DOHH2 (cell line): ENCODE data around the gene YTHDF2.

ENCODE experiments used
- H3F3A ChIP-seq: fragments of 200-600 bp; sonication (generic), shearing (Covaris generic); 2 replicates; pipeline ENCODE4 v1.6.0; 2016; ENCODE audit warnings: antibody characterized with exemption, mild to moderate bottlenecking; ENCODE audit not compliant: control insufficient read depth, insufficient read depth
- H3K27ac ChIP-seq: fragments of 200-600 bp; sonication (generic); 2 replicates; pipeline ENCODE4 v1.5.1; 2014; ENCODE audit warnings: low read depth, mild to moderate bottlenecking, low read length, moderate library complexity
- H3K27me3 ChIP-seq: fragments of 200-600 bp; sonication (generic); 2 replicates; pipeline ENCODE4 v1.6.1; 2014; ENCODE audit warnings: mild to moderate bottlenecking, low read length, mixed read lengths; ENCODE audit not compliant: control insufficient read depth
- H3K36me3 ChIP-seq: fragments of 200-600 bp; sonication (generic); 2 replicates; pipeline ENCODE4 v1.6.1; 2014; ENCODE audit warnings: mild to moderate bottlenecking, low read length, moderate library complexity, mixed read lengths; ENCODE audit not compliant: control insufficient read depth
- H3K4me1 ChIP-seq: fragments of 200-600 bp; sonication (generic); 2 replicates; pipeline ENCODE4 v1.6.1; 2014; ENCODE audit warnings: mild to moderate bottlenecking, low read length, mixed read lengths; ENCODE audit not compliant: control insufficient read depth
- H3K4me2 ChIP-seq: fragments of 200-600 bp; sonication (generic); 2 replicates; pipeline ENCODE4 v1.6.0; 2014; ENCODE audit warnings: mild to moderate bottlenecking, low read length, moderate library complexity
- H3K4me3 ChIP-seq: fragments of 200-600 bp; sonication (generic); 2 replicates; pipeline ENCODE4 v1.5.1; 2014; ENCODE audit warnings: mild to moderate bottlenecking, low read length, mixed read lengths
- H3K79me2 ChIP-seq: fragments of 200-600 bp; sonication (generic); 2 replicates; pipeline ENCODE4 v1.6.1; 2014; ENCODE audit warnings: mild to moderate bottlenecking, low read length, mixed read lengths; ENCODE audit not compliant: control insufficient read depth
- H3K9me2 ChIP-seq: fragments of 200-600 bp; sonication (generic); replicated peaks from 2 replicates; pipeline ENCODE4 v1.6.1; 2014; ENCODE audit warnings: mild to moderate bottlenecking, low read length, mixed read lengths; ENCODE audit not compliant: control insufficient read depth
- H3K9me3 ChIP-seq: fragments of 200-600 bp; sonication (generic); 2 replicates; pipeline ENCODE4 v1.6.1; 2014; ENCODE audit warnings: antibody characterized with exemption, low read length, mixed read lengths; ENCODE audit not compliant: control insufficient read depth, insufficient read depth
- H4K20me1 ChIP-seq: fragments of 200-600 bp; sonication (generic); 2 replicates; pipeline ENCODE4 v1.6.0; 2014; ENCODE audit warnings: low read depth, mild to moderate bottlenecking, antibody characterized with exemption, low read length, moderate library complexity; ENCODE audit not compliant: control insufficient read depth, insufficient read depth
- EZH2phosphoT487 ChIP-seq: fragments of 200-600 bp; sonication (generic); IDR thresholded peaks from 2 replicates; pipeline ENCODE4 v1.6.1; 2017; ENCODE audit warnings: borderline replicate concordance, mild to moderate bottlenecking, antibody characterized with exemption, low read length, moderate library complexity, mixed read lengths
- TF ChIP-seq, protein P1 (sequence below): fragments of 200-600 bp; sonication (generic); IDR thresholded peaks from one replicate; pipeline ENCODE4 v1.5.1; 2014; ENCODE audit warnings: antibody characterized with exemption, mild to moderate bottlenecking, low read depth, low read length; ENCODE audit not compliant: poor library complexity, severe bottlenecking

The YTHDF2 gene

DNA sequence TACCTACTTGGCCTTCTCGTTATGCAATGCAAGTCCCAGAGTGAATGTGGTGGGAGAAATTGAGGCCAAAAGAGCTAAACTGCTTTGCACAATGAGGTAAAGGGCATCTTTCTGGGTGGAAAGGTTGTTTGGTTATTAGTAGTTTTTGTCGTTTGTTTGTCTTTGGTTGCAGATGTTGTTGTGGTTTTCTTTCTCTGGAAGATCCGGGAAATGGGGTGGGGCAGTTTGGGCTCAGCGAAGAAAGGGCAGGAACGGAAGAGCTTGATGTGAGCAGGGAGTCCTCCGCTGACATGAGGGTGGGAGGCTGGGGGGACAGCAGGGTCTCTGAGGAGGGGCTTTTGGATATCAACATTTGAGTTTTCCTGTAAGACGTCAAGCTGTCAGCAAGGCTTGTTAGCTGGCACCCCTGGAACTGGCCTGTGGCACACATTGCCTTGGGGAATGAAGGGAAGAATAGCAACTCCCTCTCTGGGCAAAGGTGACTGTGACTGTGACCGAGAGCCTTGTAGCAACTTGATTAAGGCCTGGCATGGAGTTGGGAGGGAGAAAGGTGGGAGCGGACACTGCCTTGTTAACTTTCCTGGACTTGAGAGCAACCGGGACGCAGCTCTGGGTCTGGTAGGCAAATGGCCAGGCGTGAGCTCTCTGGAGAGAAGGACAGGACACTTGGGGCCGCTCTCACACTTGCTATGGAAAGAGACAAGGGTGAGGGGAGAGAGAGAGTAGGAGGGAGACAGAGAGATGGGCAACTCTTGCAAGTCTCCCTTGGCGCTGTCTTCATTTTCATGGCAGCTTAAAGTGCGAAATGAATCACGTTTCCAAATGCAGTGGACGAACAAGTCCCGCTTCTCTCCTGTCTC is 59.8 kb downstream of the YTHDF2 start:
- Histone ChIP-seq H3F3A (no peaks in the 10 kb centered on the region), H3K79me2 (no peaks in the 10 kb centered on the region), H3K27ac (no peak overlapping the region), H3K9me2 (no peaks in the 10 kb centered on the region), H3K9me3 (no peaks in the 10 kb centered on the region), H3K4me1 (no peaks in the 10 kb centered on the region), H4K20me1 (no peaks in the 10 kb centered on the region), H3K4me3 (no peak overlapping the region), H3K4me2 (no peak overlapping the region), H3K27me3 (no peaks in the 10 kb centered on the region), H3K36me3 (no peaks in the 10 kb centered on the region)
- TF ChIP-seq, protein P1, sequence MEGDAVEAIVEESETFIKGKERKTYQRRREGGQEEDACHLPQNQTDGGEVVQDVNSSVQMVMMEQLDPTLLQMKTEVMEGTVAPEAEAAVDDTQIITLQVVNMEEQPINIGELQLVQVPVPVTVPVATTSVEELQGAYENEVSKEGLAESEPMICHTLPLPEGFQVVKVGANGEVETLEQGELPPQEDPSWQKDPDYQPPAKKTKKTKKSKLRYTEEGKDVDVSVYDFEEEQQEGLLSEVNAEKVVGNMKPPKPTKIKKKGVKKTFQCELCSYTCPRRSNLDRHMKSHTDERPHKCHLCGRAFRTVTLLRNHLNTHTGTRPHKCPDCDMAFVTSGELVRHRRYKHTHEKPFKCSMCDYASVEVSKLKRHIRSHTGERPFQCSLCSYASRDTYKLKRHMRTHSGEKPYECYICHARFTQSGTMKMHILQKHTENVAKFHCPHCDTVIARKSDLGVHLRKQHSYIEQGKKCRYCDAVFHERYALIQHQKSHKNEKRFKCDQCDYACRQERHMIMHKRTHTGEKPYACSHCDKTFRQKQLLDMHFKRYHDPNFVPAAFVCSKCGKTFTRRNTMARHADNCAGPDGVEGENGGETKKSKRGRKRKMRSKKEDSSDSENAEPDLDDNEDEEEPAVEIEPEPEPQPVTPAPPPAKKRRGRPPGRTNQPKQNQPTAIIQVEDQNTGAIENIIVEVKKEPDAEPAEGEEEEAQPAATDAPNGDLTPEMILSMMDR, result no peak
- TF ChIP-seq EZH2phosphoT487, result no peak

DNA sequence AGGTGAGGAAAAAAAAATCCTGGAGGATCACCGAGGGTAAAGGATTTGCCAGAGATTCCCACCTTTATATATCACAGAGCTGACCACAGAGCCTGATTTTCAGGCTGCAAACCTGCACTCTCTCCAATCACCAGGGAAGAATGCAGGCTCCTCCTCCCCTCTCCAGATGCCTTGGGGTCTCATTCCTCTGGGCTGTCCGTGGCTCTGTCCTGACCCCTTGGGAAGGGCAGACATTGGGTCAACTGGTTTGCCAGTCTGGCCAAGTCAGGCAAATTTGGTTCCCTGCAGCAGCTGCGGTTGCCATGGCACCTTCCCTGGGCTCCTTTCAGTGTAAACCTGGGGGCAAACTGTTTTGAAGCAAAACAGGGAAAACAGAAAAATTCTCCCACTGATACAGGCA is 63.6 kb downstream of the YTHDF2 start:
- Histone ChIP-seq H4K20me1 (no peaks in the 10 kb centered on the region), H3K36me3 (no peaks in the 10 kb centered on the region), H3K27me3 (no peaks in the 10 kb centered on the region), H3K79me2 (no peaks in the 10 kb centered on the region), H3K9me3 (no peaks in the 10 kb centered on the region), H3K4me2 (no peak overlapping the region), H3F3A (no peaks in the 10 kb centered on the region), H3K9me2 (no peaks in the 10 kb centered on the region), H3K4me1 (peaks cover 3% of the 10 kb centered on the region; the same call in 1 of the 2 replicates), H3K27ac (no peak overlapping the region), H3K4me3 (no peak overlapping the region)
- no peak for TF ChIP-seq EZH2phosphoT487
- TF ChIP-seq, protein P1, result no peak

DNA sequence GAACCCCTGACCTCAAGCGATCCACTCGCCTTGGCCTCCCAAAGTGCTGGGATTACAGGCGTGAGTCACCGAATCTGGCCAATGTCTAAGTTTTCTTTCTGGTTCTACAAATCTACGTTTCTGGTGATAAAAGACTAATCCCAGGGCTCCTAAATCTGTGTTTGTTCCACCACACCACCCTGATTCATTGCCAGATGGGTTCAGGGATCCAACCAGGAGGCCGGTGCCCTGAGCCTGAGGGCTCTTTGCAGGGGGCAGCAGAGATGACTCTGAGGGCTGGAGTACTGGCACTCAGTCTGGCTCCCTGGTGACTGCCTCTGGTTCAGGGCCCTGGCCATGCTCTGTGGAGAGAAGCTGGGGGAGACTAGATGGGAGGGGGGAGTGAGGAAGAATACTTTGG is 64.7 kb downstream of the YTHDF2 start:
- H3K4me3 ChIP-seq, result no peak overlapping the region
- TF ChIP-seq, protein P1, result no peak
- no peak for TF ChIP-seq EZH2phosphoT487
- no peaks in the 10 kb centered on the region for H3K9me2 ChIP-seq
- no peaks in the 10 kb centered on the region for H3F3A ChIP-seq
- no peak overlapping the region for H3K27ac ChIP-seq
- H3K36me3 ChIP-seq, result no peaks in the 10 kb centered on the region
- peaks cover 3% of the 10 kb centered on the region; the same call in 1 of the 2 replicates for H3K4me1 ChIP-seq
- no peak overlapping the region for H3K4me2 ChIP-seq
- no peaks in the 10 kb centered on the region for H3K27me3 ChIP-seq
- H4K20me1 ChIP-seq, result no peaks in the 10 kb centered on the region
- H3K9me3 ChIP-seq, result no peaks in the 10 kb centered on the region
- no peaks in the 10 kb centered on the region for H3K79me2 ChIP-seq
